SK-N-MC (cell line): ENCODE measurements around the gene MOK.

Experiments used
- DNase-seq: peaks from one replicate; pipeline ENCODE4 v3.0.0-alpha.2; 2011; ENCODE audit warnings: low read depth, low spot score
- H3K27ac ChIP-seq: fragments of 200-600 bp; sonication (generic); 2 replicates; pipeline ENCODE4 v1.5.1; 2016; ENCODE audit warnings: mixed run types
- H3K36me3 ChIP-seq: fragments of 200-600 bp; sonication (generic); 2 replicates; pipeline ENCODE4 v1.6.1; 2017; ENCODE audit warnings: antibody characterized with exemption, low read length, mixed read lengths; ENCODE audit not compliant: insufficient read depth
- H3K4me3 ChIP-seq: fragments of 200-600 bp; sonication (generic); 2 replicates; pipeline ENCODE4 v1.5.1; 2016
- H3K9ac ChIP-seq: fragments of 200-600 bp; sonication (generic); 2 replicates; pipeline ENCODE4 v1.8.0; 2017; ENCODE audit warnings: mixed run types, mixed read lengths; ENCODE audit not compliant: insufficient read length
- H3K9me3 ChIP-seq: fragments of 200-600 bp; sonication (generic); 2 replicates; pipeline ENCODE4 v1.6.1; 2017; ENCODE audit warnings: low read depth, mild to moderate bottlenecking, antibody characterized with exemption, low read length, moderate library complexity, mixed read lengths
- EZH2 ChIP-seq: fragments of 200-600 bp; sonication (generic); IDR thresholded peaks from one replicate; pipeline ENCODE4 v1.6.1; 2017; ENCODE audit warnings: antibody characterized with exemption
- FOXP2 ChIP-seq: optimal IDR thresholded peaks from 2 replicates; pipeline ENCODE3; 2011; ENCODE audit warnings: mild to moderate bottlenecking, moderate library complexity; ENCODE audit not compliant: insufficient read depth; ENCODE audit errors: extremely low read length, control extremely low read depth
- POLR2AphosphoS5 ChIP-seq: IDR thresholded peaks from 2 replicates; pipeline ENCODE4 v1.6.1; 2012; ENCODE audit warnings: mild to moderate bottlenecking, low read depth, low read length, borderline replicate concordance

The MOK gene

GRCh38 chr14:102344485-102344884 lies 39.5 kb upstream of the MOK start:
- TF ChIP-seq FOXP2 (no peak), POLR2AphosphoS5 (no peak), EZH2 (no peak)
- no peak overlapping the region for H3K4me3 ChIP-seq
- no peaks in the 10 kb centered on the region for H3K9me3 ChIP-seq
- no peak overlapping the region for H3K9ac ChIP-seq
- H3K36me3 ChIP-seq, result peaks cover 28% of the 10 kb centered on the region; the same call in 1 of the 2 replicates
- DNase-seq, result no peak
- no peak overlapping the region for H3K27ac ChIP-seq

DNA sequence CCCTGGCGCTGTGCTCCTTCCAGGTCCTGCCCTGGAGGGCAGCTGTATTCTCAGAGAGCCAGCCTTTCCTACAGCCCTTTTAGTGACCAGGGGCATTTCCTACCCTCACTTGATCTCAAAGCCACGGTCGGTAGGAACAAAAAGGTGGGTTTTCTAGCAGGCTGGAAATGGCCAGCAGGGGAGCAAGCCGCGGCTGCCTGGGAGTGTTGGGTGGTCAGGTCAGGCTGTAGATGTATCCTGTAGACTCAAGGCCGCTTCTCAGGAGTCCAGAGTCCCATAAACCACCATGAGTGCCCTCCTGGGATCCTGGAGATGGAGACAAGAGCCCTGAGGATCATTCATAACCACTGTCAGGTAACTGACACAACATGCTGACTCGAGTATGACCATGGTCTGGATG lies 39.1 kb upstream of the MOK start:
- Histone ChIP-seq H3K27ac (no peak overlapping the region), H3K4me3 (no peak overlapping the region), H3K36me3 (peaks cover 28% of the 10 kb centered on the region; the same call in 1 of the 2 replicates), H3K9me3 (no peaks in the 10 kb centered on the region), H3K9ac (no peak overlapping the region)
- TF ChIP-seq FOXP2 (no peak), POLR2AphosphoS5 (no peak), EZH2 (no peak)
- DNase-seq, result no peak

GRCh38 chr14:102342238-102342637 lies 37.3 kb upstream of the MOK start:
- no peak overlapping the region for H3K4me3 ChIP-seq
- H3K27ac ChIP-seq, result no peak overlapping the region
- peaks cover 16% of the 10 kb centered on the region; the same call in 1 of the 2 replicates for H3K36me3 ChIP-seq
- H3K9me3 ChIP-seq, result no peaks in the 10 kb centered on the region
- TF ChIP-seq EZH2 (no peak), POLR2AphosphoS5 (no peak), FOXP2 (no peak)
- no peak overlapping the region for H3K9ac ChIP-seq
- DNase-seq, result no peak

DNA sequence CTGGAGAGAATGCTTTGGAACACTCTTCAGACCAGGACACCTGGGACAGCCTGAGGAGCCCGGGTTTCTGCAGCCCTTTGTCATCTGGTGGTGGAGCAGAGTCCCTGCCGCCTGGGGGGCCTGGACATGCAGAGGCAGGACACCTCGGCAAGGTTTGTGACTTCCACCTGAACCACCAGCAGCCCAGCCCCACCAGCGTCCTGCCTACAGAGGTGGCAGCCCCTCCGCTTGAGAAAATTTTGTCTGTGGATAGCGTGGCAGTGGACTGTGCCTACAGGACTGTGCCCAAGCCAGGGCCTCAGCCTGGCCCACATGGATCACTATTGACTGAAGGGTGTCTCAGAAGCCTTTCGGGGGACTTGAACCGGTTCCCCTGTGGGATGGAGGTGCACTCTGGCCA lies 36.6 kb upstream of the MOK start:
- H3K36me3 ChIP-seq, result peaks cover 16% of the 10 kb centered on the region; the same call in 1 of the 2 replicates
- DNase-seq, result no peak

GRCh38 chr14:102338724-102339123 lies 33.8 kb upstream of the MOK start:
- no peak for TF ChIP-seq FOXP2
- TF ChIP-seq POLR2AphosphoS5, result no peak
- no peak for TF ChIP-seq EZH2
- H3K9me3 ChIP-seq, result no peaks in the 10 kb centered on the region
- H3K4me3 ChIP-seq, result no peak overlapping the region
- H3K36me3 ChIP-seq, result peaks cover 3% of the 10 kb centered on the region; the same call in 1 of the 2 replicates
- no peak overlapping the region for H3K27ac ChIP-seq
- no peak overlapping the region for H3K9ac ChIP-seq
- no peak for DNase-seq

More for the DNA sequence above, 36.6 kb upstream of the MOK start:
- H3K9ac ChIP-seq, result no peak overlapping the region
- H3K9me3 ChIP-seq, result no peaks in the 10 kb centered on the region
- H3K4me3 ChIP-seq, result no peak overlapping the region
- no peak for TF ChIP-seq POLR2AphosphoS5
- no peak for TF ChIP-seq EZH2
- no peak for TF ChIP-seq FOXP2
- no peak overlapping the region for H3K27ac ChIP-seq

GRCh38 chr14:102335163-102335562 lies 30.2 kb upstream of the MOK start:
- H3K9me3 ChIP-seq, result no peaks in the 10 kb centered on the region
- DNase-seq, result no peak
- no peaks in the 10 kb centered on the region; the same call in 1 of the 2 replicates for H3K36me3 ChIP-seq
- no peak overlapping the region for H3K9ac ChIP-seq
- no peak overlapping the region for H3K27ac ChIP-seq
- no peak overlapping the region for H3K4me3 ChIP-seq
- TF ChIP-seq FOXP2 (no peak), EZH2 (no peak), POLR2AphosphoS5 (no peak)

GRCh38 chr14:102333795-102334705 lies 29.1 kb upstream of the MOK start:
- TF ChIP-seq EZH2 (no peak), FOXP2 (no peak), POLR2AphosphoS5 (no peak)
- H3K27ac ChIP-seq, result no peak overlapping the region
- H3K36me3 ChIP-seq, result no peaks in the 10 kb centered on the region; the same call in 1 of the 2 replicates
- H3K4me3 ChIP-seq, result no peak overlapping the region
- H3K9ac ChIP-seq, result no peak overlapping the region
- DNase-seq, result no peak
- no peaks in the 10 kb centered on the region for H3K9me3 ChIP-seq

- TF ChIP-seq EZH2, result no peak
- TF ChIP-seq FOXP2, result no peak
- no peak for TF ChIP-seq POLR2AphosphoS5
- no peak for DNase-seq
- no peak overlapping the region for H3K9ac ChIP-seq
Observed at GRCh38 chr14:102333390-102333789, 28.4 kb upstream of the MOK start.

More at GRCh38 chr14:102333390-102333789, 28.4 kb upstream of the MOK start:
- no peak overlapping the region for H3K27ac ChIP-seq
- H3K4me3 ChIP-seq, result no peak overlapping the region
- no peaks in the 10 kb centered on the region; the same call in 1 of the 2 replicates for H3K36me3 ChIP-seq
- no peaks in the 10 kb centered on the region for H3K9me3 ChIP-seq
